ENCODE data around the gene SF1.

Gene SF1

DNA sequence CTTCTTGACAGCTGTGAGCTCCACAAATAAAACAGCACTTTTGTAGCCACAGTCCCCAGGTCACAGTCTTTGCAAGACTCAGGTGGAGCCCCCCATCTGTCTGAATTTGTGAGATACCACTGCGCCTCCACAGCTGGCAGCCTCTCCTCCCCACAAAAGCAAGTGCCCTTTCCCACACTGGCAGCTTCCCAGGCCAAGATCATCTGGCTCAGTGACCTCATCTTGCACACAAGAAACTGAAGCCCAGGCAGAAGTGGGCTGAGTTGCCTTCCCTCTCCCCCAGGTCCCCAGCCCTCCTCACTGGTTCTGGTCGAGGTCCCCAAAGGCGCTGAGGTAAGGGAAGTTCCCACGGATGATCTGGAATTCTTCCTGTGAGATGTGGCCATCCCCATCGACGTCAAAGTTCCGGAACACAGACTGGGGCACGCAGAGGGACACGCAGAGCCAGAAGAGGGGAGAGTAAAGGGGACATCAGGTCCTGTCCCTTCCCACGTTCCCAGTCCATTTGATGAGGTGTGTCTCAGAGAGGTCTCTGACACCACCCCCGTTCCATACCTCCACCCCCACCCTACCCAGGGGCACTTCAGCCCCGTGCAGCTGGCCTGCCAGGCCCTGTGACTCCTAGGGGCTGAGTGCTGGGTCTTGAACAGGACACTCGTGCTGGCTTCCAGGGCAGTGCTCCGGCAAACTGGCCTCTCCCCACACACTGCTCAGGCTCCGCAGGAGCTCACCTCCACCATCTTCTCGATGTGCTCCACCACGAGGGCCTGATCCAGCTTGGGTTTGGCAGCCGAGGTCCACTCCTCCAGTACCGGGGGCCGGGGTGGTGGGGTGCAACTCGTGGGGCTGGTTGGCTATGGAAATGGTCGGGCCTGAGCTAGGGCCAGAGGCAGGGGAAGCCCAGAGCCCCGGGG, 43.3 kb downstream of the SF1 start:
- TF ChIP-seq, protein P1, sequence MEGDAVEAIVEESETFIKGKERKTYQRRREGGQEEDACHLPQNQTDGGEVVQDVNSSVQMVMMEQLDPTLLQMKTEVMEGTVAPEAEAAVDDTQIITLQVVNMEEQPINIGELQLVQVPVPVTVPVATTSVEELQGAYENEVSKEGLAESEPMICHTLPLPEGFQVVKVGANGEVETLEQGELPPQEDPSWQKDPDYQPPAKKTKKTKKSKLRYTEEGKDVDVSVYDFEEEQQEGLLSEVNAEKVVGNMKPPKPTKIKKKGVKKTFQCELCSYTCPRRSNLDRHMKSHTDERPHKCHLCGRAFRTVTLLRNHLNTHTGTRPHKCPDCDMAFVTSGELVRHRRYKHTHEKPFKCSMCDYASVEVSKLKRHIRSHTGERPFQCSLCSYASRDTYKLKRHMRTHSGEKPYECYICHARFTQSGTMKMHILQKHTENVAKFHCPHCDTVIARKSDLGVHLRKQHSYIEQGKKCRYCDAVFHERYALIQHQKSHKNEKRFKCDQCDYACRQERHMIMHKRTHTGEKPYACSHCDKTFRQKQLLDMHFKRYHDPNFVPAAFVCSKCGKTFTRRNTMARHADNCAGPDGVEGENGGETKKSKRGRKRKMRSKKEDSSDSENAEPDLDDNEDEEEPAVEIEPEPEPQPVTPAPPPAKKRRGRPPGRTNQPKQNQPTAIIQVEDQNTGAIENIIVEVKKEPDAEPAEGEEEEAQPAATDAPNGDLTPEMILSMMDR (IDR thresholded peaks at IDR 0.05; ENCODE audit: borderline replicate concordance, insufficient read depth, low read depth, low read length): no peak
- no peak overlapping the region for H3K4me3 ChIP-seq (ENCODE audit: low read depth, low read length)

DNA sequence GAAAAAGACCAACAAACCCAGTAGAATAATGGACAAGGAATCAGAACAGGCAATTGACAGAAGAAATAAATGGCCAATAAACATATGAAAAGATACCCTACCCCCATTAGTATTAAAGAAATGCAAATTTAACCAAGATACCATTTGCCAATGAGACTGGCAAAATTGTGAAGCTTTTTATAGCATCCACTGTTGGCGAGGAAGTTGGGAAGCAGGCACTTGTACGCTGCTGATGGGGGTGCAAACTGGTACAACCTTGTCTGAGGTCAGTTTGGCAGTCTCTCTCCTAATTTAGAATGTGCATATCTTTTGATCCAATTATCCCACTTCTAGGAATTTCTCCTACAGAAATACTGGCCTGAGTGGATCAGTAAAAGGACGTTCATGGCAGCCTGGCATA, 46.7 kb downstream of the SF1 start:
- TF ChIP-seq, protein P1 (IDR thresholded peaks at IDR 0.05; ENCODE audit: borderline replicate concordance, insufficient read depth, low read depth, low read length): no peak
- no peak overlapping the region for H3K4me3 ChIP-seq (ENCODE audit: low read depth, low read length)

DNA sequence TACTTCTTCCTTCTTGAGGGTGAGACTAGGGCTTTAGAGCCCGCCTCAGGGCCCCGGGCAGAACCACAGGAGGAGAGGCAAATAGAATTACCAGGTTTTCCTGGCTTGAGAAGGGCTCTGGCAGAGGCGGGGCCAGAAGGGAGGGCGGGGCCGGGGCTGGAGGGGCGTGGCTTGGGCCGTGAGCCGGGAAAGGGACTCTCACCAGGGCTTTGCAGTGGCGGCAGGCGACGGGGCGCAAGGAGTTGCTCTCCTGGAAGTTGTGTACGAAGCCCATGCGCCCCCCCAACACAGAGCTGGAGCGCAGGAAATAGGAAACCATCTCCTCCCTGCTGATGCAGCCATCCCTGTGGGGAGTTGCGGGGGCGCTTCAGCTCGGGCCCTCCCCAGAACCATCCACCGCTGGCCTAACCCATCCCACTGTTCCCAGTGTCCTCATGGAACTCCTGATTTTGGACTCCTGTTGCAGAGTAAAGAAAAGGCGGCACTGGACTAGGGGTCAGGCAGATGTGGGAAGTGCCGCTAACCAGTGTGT, 48.4 kb downstream of the SF1 start:
- no peak overlapping the region for H3K4me3 ChIP-seq (ENCODE audit: low read depth, low read length)
- TF ChIP-seq, protein P1 (IDR thresholded peaks at IDR 0.05; ENCODE audit: borderline replicate concordance, insufficient read depth, low read depth, low read length): no peak

DNA sequence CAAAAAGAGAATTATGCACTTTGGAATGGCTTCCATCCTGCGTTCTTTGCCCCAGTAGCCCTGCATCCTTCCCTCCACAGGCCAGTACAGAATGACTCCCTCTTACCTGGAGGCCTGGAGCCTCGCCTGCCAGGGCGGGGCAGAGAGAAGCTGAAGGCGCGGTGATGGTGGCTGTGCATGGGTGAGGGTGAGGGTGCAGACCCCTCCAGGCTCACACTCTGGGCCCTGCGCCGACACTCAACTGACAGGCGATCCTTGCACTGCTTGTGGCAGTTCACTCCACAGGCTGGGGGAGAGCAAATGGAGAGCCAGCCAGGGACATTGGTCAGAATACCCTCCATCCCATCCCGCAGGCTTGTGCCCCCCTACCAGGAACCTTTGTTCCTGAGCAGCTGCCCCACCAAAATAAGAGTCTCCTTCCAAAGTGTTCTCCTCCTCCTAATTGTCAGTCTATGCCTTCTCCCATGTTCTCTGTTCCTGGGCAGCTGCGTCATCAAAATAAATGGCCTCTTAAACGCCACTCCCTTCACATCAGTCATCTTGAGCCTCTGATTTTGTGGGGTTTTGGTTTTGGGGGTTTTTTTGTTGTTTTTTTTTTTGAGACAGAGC, 49.5 kb downstream of the SF1 start:
- H3K4me3 ChIP-seq (ENCODE audit: low read depth, low read length): no peak overlapping the region
- TF ChIP-seq, protein P1 (IDR thresholded peaks at IDR 0.05; ENCODE audit: borderline replicate concordance, insufficient read depth, low read depth, low read length): no peak

DNA sequence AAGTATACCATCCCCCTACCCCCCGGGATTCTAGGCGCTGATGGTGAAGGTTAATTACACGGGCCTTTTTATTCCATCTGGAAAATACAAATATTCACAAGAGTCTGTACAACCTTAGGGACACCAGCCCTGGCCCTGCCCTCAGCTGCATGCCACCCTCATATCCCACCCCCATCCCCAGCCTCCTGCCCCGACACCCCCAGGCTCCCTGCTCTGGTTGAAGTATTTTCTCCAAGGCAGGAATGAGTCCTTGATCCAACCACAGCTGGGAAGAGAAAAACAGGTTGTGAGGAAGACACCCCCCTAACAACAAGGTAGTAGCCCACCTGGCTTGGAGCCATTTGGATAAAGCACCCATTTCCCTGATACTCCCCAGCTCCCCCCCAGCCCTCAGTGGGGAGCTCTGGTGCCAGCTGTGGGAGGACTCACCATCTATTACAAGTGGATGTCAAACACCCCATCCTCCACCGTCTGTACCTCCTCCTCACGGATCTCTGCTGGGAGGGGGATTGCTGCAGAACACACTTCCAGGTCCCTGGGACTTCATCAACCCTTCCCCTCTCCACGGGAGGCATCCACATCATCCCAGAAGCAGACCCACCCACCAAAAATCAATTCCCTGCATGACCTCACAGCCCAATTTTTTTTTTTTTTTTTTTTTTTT, 51.3 kb downstream of the SF1 start:
- H3K4me3 ChIP-seq (ENCODE audit: low read depth, low read length): no peak overlapping the region
- TF ChIP-seq, protein P1 (IDR thresholded peaks at IDR 0.05; ENCODE audit: borderline replicate concordance, insufficient read depth, low read depth, low read length): no peak

DNA sequence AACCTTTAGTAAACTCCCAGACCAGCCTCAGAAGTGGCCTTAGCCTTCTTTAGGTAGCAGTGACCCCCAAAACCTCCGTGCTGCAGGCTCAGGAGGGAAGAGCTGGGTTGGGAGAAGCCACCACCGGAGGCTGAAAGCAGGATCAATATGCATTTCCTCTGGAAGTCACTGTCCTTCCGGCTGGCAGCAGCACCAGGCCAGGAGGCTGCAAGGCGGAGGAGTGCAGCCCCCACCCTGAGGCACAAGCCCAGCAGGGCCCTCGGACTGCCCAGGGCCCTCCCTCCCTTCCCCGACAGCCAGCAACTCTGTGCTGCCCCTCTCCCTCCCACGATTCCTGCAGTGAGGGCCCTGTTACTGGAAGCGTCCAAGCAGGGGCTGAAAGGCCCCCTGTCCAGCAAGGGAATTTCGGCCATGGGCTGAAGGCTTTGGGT, 52.1 kb downstream of the SF1 start:
- no peak overlapping the region for H3K4me3 ChIP-seq (ENCODE audit: low read depth, low read length)
- TF ChIP-seq, protein P1 (IDR thresholded peaks at IDR 0.05; ENCODE audit: borderline replicate concordance, insufficient read depth, low read depth, low read length): no peak
